Hematopoietic multipotent progenitor cell (in vitro differentiated cells): Measurements from ENCODE around the gene SIGLEC12. TPM values are rescaled to one million over a fixed set of nuclear protein-coding genes. Genes with fewer than 3 reads are reported as not detected.
"Not testable (repeated sequence)": the region's sequence is repeated elsewhere in the genome, so short reads cannot be mapped to it uniquely, and the experiment has no call there.

Experiments used
- DNase-seq, 3 donors: peaks; one replicate each; pipeline ENCODE4 v3.0.0-alpha.2; 2011 to 2015; ENCODE audit warnings: low read depth in 2 of 3, low spot score in 2 of 3
- total RNA-seq: library from RNA; depleted of rRNA; stranded (reverse); fragments of >200 nt; gene quantifications from one replicate; pipeline ENCODE4 v1.2.3, GENCODE V29; 2012

SIGLEC12 gene
- total RNA-seq, 1 donor = 1.1 TPM

DNA sequence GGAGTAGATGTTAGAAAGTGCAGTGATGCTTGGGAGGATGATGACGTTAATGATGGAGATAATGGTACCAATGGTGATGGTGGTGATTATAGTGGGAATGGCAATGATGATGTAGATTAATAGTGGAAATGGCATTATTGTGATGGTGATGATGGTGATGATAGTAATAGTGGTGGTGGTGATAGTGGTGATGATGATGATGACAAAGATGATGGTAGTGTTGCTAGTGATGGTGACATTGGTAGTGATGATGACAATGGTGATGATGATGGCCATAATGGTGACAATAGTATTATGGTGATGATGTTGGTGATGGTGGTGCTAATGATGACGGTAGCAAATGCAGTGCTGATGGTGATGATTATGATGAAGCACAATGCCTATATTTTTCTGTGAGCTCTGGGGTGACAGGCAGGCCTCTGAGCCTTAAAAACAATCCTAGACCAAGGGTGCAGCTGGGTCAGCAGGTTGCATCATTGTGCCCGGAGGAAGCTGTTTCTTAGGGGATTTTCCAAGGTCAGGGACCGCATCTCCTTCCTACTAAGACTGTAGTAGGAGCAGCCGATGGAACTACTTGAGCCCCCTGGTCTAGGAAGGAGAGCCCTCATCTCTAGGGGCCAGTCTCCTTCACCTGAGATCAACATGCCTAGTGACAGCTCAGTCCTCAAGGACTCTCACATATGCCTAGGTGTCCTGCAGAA lies 15.5 kb downstream of the SIGLEC12 start:
- no peak for DNase-seq

DNA sequence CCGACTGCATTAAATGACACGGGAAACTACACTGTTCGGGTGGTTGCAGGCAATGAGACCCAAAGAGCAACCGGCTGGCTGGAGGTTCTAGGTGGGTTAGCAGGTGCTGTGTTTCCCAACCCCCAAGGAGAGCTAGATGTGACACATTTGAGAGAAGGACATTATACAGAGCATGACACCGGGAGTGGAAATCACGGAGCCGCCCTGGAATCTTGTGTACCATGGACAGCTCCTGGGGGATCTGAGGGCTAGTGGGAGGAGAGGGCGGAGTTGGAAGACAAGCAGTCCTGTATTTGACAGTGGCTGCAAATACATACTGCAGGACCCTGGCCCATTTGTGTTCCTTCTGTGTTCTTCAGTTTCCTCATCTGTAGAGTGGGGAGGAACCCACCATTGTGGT lies 21.0 kb downstream of the SIGLEC12 start:
- DNase-seq = peak in 1 of 3 donors; percentile 52

DNA sequence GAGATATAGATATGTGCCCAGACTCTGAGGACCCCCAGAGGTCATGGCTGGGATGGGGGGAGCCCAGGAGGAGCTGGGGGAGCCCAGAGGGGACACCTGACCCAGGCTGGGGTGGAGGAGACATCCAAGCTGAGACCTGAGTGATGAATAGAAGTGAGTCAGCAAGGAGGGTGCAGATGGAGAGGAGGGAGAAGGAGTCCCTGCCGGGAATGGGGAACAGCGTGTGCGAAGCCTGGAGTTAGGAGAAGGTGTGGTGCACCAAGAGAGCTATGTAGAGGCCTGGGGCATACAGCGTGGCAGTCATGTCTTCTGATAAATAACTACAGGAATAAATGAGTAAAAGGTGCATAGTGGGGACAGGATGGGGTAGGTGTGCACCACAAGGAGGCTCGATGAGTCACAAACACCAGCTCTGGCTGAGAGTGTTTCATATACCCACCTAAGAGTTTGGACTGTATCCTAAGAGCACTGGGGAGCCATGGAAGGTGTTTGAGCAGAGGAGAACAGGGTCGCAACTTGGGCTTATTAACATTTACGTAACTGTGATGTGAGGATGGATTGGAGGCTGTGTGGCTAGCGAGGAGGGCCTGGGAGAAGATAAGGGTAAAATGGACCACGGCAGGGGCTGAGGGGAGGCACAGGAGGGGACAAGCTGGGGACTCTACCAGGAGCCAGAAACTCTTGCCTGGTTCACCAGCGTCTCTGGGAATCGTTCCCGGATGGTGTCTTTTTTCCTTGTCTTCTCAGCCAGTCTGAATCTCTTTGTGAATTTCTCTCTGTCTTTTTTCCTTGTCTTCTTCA lies 21.9 kb downstream of the SIGLEC12 start:
- DNase-seq = no peak

DNA sequence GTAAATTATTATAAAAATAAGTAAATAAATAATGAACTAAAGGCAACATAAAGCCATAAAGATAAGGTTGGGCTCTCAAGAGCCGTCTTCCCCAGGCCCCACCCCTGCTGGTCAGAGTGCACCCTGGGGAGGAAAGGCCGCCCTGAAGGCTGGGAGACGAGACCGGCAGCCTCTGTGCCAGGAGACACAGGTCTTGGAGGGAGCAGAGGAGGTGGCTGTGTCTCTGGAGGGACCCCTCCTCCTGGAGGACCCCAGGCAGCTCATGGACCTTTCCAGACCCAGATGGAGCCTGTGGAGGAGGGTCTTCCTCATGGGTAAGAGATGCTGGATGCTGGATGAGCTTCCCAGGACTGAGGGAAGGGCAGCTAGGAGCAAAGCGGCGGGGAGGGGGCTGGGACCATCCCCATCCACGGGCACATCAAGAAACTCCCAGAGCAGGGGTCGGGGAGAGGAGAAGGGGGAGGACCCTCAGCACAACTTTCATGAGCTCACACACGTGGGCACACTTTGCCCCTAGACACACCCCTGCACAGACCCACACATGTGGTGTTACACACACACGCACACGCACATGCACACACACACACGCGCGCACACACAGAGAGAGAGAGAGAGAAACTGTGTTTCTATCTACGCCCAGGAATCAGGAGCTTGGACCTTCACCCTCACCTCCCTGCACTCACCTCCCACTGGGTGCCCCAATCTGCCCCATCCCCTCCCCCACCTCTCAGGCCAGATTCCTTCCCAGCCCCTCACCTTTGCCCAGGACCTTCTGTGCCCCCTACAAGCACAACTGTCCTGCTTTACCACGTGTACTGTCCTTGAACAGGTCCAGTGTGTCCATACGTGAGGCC lies 23.0 kb downstream of the SIGLEC12 start, which contains the start of gene CEACAM18:
Gene CEACAM18, plus strand, starts transcription at position 159 of the 854 bp plus-strand sequence.
- no peak for DNase-seq

DNA sequence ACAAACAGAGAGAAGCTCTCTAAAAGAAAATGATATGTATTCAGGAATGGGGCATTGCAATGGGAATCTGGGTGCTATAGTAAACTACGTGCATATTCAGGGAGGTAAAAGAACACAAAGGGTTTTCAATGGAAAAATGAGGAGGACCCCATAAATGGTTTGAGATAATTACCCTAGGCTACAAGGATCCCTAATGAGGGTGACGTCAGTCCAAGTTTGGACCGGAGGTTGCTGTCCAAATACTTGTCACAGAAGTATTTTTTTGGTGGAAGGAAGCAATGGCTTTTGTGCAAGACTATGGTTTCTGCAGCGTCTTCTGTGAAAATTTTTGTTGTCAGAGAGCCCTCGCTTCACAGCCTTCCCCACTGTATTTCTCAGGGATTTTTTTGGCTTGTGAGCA lies 24.3 kb downstream of the SIGLEC12 start:
- no peak for DNase-seq

DNA sequence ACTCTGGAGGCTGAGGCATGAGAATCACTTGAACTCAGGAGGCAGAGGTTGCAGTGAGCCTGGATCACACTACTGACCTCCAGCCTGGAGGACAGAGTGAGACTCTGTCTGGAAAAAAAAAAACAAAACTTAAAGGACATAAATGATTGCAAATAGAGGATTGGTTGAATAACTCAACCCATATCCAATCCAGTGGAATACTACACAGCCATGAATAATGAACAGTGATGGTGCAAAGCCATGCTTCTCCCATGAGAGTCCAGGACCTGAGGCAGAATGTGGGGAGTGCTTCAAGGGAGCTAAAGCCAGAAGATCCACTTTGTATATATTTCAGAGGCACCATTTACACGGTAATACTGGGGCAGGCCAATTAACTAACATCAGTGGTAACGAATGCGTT lies 25.4 kb downstream of the SIGLEC12 start:
- DNase-seq = no peak

DNA sequence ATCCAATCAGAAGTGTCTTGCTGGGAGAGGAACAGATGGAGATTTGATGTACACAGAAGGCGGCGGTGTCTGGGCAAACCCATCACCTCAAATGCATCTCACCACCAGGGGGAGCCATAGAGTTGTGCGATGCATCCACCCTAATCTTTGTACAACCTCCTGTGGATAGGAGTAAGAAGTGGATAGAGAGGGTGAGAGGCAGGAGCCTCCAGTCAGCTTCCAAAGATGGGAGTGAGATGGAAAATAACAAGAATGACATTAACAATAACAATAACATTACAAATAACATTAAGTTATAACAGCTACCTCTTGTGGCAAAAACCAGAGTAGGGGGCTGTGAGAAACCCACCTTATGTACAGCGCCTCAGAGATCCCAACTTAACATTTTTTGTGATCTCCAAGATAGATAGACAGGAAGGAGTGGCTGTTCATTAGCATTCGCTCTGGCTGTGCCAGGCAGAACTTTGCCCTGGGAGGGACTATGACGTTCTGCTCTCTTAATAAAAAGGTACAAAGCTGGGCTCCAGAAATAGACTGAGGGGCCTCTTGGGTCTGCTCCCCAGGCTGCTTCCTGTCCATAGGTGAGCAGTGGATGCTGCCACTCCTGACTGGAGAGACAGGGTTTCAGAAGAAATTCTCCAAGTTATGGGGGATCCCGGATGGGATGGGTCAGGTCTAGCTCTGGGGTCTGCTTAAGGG lies 28.4 kb downstream of the SIGLEC12 start:
- peak; percentile 55 to 90 (median 72) for DNase-seq

DNA sequence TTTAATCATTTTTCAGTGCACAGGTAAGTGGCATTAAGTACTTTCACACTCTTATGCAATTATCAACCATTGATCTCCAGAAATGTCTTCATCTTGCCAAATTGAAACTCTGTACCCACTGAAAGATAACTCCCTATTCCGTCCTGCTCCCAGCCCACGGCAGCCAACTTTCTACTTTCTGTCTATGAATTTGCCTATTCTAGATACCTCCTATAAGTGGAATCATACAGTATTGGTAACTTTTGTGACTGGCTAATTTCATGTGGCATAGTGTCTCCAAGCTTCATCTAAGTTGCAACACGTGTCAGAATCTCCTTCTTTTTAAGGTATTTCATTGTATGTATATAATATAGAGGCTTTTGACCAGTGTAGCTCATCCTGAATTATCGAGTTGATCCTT lies 29.0 kb downstream of the SIGLEC12 start:
- no peak for DNase-seq

DNA sequence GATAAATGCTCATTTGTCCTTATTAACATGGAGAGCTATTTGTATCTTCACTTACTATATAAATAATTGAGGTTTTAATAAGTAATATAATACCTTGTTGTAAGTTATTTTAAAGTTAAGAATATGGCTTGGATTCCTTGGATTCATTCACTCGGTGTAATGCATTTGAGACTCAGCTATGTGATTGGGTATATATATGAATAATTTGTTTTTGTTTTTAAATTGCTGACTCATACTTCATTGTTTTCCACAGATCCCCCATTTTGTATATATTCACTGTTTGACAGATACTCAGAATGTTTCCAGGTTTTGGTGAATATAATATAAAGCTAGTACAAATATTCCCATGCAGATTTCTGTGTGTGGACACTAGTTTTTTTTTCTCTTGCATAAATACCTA lies 30.1 kb downstream of the SIGLEC12 start:
- no peak for DNase-seq

DNA sequence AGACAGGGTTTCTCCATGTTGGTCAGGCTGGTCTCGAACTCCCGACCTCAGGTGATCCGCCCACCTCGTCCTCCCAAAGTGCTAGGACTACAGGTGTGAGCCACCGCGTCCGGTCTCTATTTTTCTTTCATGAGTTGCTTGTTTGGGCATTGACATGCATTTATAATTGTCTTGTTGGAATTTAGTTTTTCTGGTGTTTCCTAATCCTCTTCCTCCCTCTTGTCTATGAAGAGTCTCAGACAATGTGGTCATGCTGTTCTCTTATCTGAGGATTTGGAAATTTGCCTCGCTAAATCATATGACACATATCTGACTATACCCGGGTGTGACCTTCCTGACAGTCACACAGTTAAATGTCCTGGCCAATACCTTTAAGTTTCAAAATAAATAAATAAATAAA lies 30.6 kb downstream of the SIGLEC12 start:
- DNase-seq = no peak

DNA sequence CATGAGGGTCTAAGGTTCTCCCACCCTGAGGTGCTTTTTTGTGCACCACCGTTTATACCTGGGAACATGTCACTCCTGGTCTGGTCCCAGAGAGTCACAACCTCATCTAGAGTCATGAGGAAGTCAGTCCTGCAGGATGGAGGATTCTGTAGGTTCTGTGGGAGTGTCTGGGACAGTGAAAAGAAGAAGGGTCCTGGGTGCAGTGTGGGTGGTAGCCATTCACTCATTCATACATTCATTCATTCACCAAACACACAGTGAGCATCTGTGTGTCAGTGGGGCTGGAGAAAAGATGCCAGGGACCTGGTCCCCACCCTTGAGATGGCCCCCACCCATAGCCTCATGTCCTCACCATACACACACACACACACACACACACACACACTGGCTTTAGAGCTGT lies 32.0 kb downstream of the SIGLEC12 start:
- DNase-seq = no peak

DNA sequence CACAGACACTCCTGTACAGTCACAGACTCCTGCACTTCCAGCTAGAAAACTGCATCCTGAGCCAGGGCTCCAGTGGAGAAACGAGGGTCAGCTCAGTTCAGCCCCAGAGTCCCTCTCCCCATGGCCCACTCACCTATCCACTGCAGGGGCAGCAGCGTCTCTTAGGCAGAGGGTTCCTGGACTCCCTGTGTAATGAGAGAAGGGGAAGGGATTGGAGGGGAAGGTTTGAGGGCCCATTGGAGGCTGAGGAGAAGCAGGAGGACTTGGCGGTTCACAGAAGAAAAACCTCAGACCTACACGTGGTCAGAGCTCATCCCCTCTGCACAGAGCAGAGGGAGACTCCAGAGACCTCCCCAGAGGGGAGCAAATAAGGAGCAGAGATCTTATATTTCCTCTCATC lies 32.4 kb downstream of the SIGLEC12 start:
- no peak for DNase-seq

DNA sequence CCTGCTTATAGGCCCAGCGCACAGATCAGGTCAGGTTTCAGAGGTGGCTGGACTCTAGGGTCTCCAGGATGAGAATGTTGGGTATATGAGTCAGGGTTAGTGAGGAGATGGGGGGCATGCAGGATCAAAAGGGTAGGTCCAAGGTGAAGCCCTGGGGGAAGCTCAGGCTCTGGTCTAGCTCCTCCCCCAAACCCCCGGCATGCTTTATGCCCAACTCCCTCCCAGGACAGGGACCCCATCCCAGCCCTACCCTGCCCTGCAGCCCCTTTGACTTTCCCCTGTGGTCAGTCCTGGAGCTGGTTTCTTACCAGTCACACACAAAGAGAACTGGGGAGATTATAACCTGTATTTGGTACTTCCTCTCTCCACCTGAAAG lies 33.1 kb downstream of the SIGLEC12 start:
- no peak for DNase-seq

DNA sequence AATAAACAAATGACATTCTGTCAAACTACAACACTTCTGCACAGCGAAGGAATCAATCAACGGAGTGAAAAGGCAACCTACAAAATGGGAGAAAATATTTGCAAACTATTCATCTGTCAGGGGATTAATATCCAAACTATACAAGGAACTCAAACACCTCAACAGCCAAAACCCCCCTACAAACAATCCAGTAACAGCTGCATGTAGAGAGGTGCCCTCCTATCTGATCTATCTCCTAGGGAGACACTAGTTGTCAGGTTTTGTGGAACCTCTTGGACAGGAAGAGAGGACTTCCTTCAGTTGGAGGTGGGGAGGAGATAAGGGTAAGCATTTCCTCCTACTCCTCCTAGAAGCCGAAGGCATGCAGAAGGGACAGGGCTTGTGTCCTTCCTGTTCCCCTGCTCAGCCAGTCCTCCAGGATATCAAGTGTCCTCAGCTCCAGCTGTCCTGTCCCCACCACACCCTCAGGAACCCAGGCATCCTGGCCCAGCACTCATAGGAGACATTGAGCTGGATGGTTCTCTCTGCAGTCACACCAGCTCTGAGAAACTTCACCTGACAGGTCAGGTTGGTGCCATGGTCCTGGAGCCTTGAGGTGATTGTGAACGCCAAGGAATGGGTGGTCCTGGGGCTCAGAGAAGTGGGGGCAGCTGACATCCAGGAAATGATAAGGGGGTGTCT lies 33.6 kb downstream of the SIGLEC12 start:
- DNase-seq = no peak

DNA sequence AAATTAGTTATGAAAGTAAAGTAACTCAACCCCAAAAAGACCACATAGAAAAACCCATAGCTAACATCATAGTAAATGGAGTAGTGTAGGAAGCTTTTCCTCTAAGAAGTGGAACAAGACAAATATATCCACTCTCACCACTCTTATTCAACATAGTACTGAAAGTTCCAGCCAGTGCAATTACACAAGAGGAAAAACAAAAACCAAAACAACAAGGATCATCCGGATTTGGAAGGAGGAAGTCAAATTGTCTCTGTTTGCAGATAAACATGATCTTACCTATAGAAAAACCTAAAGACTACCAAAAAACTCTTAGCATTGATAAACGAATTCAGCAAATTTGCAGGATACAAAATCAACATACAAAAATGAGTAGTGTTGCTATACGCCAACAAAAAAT lies 34.9 kb downstream of the SIGLEC12 start:
- no peak for DNase-seq

DNA sequence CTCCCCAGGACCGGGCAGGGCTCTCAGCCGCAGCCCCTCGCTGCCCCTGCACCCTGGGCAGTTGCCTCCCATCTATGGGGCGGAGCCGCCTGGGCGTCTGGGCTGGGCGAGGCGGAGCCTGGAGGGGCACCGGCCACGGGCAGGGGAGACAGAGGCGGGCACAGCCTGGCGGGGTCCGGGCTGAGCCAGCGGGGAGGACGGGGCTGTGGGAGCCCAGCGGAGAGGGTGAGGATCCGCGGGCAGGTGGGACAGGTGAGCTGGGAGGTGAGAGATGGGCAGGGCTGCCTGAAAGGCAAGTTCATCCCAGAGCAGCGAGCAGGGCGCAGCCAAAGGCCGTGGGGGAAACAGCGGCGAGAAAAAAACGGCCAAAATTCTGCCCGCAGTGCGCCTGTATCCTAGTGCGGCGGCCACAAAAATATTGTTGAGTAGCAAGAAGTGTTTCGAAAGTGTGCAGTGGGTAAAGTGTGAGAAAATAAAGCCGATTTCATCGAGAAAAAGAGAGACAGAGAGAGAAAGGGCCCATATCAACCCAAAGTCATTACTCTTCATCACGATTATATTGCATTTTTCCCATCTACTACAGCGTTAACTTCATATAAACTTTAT lies 37.5 kb downstream of the SIGLEC12 start:
- not testable (repeated sequence) for DNase-seq

DNA sequence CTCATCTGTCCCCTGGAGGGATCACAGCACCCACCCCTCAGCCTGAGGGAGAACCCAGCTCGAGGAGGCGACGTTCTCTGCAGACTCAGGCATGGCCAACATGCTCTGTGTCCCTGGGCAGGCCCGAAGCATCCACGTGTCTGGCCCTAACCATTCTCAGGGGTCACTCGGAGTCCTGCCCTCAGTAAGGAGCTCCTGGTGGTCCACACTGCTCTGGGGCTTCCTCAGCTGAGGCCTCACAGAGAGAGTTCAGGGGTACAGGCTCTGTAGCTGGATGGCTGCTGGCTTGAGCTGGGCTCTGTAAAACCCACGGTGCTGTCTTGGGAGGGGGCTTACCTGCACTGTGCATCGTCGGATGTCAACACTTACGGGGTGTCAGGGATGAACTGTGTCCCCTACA lies 38.9 kb downstream of the SIGLEC12 start:
- DNase-seq = no peak

DNA sequence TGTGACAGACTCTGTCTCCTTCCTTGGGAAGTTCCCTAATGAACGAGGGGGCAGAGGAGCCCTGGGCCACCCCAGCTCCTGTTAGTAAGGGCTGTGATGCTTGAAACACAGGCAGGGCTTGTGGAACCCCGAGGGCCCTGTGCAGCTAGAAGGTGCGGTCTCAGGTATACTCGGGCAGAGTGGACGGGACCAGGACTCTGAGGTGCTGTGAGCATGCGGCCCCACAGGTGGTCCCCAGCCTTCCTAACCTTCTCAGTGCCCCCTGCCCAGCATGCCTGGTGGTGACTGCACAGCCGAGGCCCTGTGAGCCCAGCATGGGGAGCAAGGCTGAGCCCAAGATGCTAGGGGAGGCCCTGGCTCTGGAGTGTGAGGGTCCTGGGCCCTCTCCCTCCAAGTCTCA lies 39.3 kb downstream of the SIGLEC12 start:
- no peak for DNase-seq

DNA sequence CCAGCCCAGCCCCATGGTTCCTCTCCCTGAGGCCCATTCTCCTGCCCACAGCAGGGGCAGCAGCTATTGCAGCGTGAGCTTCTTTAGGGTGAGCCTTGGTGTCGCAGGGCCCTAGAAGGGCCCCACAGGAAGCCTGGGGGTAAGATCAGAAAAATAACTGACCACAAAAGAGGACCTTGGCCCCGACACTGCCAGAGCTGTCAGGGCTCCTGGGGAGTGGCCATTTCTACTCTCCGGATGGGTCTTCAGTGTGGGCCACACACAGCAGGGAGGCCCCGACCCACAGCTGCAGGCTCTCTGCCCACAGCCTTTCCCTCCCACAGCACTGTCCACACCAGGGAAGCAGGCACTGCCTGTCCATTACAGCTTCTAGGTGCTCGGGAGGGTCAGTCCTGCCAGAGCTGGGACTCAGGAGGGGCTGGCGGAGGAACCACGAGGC lies 39.9 kb downstream of the SIGLEC12 start:
- peak in 1 of 3 donors; percentile 43 for DNase-seq
